Suppressor macrophage (primary cell): ENCODE data around the gene ZNG1A.
"Not testable (repeated sequence)": the region's sequence is repeated elsewhere in the genome, so short reads cannot be mapped to it uniquely, and the experiment has no call there.

Experiments
- DNase-seq, 4 experiments: peaks; one replicate each; pipeline ENCODE4 v3.0.0-alpha.2; 2020 to 2022

ZNG1A gene

DNA sequence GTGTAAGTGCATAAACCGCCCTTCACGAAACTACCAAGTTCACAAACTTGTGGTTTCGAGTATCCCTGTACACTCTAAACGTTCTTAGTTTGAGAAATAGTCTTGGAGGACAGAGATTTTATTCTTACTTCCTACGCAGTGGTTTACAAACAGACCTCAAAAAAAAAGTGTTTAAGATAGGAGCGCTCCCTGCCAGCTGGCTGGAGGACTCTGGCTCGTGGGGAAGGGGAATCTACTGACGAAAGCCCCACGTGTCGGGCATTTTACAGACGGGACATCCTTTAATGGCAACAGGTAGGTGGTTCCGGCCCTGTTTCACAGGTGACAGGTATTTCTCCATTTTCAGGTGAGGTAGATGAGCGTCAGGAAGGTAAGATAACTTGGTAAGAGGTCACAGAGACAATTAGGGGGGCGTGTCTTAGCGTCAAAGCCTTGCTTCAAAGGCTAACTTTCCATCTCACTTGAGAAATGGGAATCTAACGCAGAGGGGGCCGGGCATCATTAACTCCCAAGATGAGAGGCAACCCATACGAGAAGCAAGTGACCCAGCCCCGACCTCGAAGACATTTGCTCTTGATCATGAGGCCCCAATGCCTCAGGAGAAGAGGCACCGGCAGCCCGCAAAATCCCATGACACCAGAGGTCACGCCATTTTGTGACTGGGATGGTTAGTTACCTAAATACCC lies 573 bp downstream of the ZNG1A start:
- DNase-seq: peak in 1 of 4 experiments; percentile 6

DNA sequence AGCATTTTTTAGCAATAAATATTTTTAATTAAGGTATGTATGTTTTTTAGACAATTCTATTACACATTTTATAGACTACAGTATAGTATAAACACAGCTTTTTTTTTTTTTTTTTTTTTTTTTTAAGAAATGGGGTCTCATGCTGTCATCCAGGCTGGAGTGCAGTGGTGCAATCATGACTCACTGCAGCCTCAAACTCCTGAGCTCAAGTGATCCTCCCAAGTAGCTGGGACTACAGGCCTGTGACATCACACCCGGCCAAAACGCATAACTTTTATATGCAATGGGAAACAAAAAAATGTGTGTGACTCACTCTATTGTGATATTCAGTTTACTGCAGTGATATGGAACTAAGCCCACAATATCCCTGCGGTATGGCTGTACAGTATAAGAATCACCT lies 9.1 kb downstream of the ZNG1A start:
- DNase-seq: not testable (repeated sequence)

DNA sequence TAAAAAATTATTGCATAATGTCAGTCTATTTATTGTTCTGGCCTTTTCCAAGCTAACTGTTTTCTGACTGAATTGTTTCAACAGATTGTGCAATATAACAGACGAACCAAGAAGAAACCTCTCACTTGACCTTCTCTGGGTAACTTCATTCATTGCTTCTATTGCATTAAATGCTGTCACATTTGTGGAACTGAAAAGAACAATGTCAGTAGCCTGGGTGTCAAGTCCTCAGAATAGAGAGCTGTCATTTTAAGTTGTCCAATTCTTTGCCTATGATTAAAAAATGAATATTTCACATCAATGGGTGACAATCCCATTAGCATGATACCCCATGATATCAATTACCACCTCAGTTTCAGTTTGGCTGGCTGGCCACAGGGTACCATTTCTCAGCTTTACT lies 19.0 kb downstream of the ZNG1A start:
- peak; percentile 0 to 51 (median 26) for DNase-seq

DNA sequence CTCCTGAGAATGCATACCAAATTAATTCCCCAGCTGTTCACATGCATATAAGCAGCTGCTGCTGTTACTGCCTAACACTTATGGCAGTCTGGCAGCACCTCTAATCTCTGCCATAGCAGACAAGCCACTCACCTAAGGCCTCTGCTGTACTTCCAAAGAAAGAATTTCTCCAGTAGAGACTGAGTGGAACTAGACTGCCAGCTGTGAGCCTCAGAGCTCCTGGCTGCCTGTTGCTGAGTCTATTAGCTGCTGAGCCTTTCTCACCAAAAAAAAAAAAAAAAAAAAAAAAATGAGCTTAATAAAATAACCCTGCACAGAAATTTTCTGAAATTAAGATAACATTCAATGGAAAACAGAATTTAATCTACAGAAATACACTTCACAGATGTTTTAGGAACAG lies 27.7 kb downstream of the ZNG1A start:
- not testable (repeated sequence) for DNase-seq

DNA sequence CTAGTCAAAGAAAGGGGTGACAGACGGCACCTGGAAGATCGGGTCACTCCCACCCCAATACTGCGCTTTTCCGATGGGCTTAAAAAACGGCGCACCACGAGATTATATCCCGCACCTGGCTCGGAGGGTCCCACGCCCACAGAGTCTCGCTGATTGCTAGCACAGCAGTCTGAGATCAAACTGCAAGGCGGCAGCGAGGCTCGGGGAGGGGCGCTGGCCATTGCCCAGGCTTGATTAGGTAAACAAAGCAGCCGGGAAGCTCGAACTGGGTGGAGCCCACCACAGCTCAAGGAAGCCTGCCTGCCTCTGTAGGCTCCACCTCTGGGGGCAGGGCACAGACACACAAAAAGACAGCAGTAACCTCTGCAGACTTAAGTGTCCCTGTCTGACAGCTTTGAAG lies 39.0 kb downstream of the ZNG1A start:
- not testable (repeated sequence) for DNase-seq

DNA sequence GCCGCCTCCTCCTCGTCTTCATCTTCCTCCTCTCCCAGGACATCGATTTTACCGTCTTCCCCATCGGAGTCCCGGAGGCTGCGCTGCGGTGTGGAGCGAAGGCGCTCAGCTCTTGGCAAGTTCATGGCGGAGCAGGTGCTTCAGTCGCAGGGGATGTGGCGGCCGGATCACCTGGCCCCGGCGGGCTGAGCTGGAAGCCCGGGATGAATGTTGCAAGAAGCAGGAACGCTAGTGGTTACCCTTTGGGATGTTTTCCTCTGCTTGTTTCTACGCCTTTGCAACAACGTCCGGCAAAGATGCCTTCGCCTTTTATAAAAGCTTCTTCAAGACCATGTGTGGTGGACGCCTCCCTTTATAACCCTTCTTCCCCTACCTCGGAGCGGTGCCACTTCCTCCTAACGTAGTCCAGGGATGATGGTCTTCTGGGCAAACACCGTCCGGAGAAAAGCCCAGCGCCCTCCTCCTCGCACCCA lies 60.8 kb downstream of the ZNG1A start, which contains the start of gene FOXD4:
TSS of gene FOXD4 (minus strand) at position 423 of the 473 bp plus-strand sequence. CDS start at position 125, 298 bp downstream.
- DNase-seq: not testable (repeated sequence)

DNA sequence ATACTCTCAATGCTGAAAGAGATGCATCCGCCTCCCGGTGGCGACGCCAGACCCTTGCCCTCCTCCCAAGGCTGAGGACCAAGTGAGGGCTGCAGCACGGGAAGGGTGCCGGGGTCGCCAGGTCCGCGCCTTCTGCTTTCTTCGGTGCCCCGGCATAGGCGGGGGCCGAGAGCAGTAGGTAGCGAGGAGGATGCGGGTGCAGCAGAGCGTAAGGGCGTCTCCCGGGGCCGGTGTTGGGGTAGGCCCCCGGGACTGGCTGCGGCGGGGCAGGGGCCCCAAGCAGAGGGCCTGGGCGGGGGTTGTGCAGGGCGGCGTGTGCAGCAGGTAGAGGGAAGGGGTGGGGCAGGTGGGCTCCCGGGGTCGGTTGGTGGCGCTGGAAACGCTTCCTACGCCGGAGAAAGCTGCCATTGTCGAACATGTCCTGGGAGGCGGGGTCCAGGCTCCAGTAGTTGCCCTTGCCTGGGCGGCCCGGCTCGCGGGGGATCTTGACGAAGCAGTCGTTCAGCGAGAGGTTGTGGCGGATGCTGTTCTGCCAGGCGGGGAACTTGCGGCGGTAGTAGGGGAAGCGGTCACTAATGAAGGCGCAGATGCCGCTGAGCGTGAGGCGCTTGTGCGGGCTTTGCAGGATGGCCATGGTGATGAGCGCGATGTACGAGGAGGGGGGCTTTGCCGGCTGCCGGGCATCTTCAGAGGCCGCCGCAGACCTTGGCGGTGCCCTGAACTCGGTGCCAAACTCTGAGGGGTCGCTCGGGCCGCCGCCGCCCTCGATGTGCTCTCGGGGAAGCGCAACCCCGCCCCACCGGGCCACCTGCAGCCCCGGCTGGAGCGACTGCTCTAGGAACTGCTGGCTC lies 61.5 kb downstream of the ZNG1A start:
- peak in 2 of 4 experiments; percentile 16 to 21 for DNase-seq

DNA sequence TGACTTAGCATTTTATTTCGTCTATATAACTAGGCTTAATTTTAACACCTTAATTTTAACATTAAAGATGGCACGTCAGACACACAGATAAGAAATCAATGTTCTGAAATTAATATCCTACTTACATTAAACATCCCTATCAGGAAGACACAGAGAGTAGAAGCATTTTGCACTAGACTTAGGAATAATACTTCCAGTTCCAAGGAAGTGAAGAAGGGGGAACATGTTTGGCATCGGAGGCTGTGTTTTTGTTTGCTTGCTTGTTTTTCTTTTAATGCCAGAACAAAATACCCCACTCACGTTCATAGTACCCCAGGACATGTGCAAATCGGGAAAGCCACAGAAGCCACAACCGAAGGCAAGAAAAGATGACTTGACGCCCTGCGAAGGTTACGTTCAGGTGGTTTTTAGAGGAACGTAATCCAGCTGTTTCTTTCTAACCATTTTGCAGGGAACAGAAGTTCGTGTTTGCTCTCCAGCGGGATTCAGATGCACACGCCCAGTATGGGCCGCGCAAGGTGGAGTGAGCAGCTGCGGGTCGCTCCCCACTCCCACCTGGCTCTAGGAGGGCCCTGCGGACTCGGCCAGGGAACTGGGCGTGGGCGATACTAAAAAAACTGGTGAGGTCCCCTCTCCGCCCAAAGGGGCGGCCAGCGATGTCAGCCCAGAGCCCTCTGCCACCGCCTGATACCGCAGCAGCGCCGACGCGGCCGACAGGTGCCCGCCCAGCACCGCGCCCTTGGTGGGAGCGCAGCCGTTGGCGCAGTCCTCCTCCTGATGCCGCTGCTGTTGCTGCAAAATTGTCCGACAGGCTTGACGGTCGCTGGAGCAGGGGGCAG lies 62.4 kb downstream of the ZNG1A start:
- DNase-seq: not testable (repeated sequence)

DNA sequence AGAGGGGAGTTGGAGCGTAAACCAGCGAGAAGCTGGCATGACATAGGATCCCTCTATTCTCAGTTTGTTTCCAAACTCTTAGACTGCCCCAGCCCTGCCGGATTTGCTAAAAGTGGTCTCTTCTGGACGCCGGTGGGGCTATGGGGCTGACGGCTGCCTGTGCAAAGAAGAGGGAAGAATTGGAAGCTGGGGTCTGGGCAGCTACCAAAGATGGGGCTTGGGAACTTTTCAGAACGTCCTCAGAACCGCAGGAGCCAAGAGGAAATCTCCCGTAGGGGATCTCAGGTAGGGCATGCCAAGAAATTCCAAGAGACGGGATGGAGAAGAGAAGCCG lies 63.8 kb downstream of the ZNG1A start:
- DNase-seq: not testable (repeated sequence)

DNA sequence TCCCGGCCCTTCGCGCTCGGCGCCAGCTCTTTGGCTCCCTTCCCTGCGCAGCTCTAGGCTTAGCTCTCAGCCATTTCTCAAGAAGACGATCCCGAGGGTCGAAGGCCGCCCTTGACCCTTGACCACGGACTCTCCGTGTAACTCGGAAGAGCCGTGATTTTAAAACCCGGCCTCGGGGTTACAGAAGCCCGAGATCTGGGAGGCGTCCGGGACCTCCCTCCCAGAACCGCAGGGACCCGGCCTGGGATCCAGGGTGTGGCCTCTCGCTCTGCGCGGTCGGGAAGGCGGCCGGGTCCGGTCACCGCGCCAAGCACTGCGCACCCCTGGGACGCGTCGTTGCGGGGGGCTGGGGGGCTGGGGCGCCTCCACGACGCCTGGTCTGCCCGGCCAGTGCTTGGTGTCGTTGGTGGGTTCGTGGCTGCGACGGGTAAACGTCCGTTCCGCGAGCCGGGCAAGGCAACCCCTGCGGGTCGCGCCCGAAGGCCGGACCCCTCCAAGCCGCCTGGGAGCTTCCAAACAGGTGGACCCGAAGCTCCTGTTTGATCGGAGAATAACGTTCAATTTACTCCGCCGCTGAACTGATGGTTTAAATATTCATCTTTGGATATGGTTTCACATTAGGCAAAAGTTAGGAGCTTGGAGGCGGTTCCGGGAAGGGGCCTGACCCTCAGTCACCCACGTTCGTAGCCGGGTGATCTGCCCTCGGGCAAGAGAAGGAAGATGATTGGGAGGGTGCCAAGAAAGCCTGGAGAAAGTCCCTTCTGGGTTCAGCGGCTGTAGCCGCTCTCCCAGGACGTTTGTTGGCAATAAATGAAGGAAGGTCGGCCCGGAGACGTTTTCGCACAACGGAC lies 64.4 kb downstream of the ZNG1A start:
- DNase-seq: peak; percentile 44 to 72 (median 58)

DNA sequence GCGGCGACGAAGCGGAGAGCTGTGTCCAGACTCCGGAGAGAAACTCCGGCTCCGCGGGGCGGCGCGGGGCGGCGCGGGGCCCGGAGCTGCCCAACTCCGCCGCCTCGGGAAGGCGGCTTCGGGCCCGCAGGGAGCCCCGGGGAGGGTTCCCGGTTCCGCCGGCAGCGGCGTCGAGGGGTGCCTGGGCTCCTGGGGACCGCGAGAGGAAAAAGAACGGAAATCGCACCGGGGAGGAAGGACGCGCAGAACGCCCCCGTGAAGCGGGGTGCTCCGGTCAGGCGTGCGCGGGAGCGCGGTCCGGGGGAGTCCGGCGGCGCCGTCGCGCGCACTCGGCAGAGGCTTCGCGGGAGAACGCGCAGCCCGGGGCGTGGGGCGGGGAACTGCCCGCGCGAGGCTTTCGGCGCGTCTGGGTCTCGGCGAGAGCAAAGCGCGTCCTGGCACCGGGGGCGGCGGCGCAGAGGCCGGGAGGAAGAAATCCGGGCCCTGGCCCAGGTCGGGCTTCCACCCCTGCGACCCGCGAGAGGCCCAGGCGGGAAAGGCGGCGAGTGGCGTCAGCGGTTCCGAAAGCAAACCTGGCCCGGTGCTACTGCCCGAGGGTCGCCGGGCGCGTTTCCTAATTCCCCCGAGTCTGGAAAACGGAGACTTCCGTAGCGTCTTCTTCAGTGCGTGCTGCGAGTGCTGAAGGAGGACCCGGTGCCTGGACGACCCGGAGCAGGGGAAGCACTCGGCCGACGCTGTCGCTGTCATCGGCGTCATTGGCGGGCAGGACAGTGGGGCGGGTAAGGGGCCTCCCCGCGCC lies 65.2 kb downstream of the ZNG1A start:
- peak; percentile 51 to 75 (median 69) for DNase-seq

DNA sequence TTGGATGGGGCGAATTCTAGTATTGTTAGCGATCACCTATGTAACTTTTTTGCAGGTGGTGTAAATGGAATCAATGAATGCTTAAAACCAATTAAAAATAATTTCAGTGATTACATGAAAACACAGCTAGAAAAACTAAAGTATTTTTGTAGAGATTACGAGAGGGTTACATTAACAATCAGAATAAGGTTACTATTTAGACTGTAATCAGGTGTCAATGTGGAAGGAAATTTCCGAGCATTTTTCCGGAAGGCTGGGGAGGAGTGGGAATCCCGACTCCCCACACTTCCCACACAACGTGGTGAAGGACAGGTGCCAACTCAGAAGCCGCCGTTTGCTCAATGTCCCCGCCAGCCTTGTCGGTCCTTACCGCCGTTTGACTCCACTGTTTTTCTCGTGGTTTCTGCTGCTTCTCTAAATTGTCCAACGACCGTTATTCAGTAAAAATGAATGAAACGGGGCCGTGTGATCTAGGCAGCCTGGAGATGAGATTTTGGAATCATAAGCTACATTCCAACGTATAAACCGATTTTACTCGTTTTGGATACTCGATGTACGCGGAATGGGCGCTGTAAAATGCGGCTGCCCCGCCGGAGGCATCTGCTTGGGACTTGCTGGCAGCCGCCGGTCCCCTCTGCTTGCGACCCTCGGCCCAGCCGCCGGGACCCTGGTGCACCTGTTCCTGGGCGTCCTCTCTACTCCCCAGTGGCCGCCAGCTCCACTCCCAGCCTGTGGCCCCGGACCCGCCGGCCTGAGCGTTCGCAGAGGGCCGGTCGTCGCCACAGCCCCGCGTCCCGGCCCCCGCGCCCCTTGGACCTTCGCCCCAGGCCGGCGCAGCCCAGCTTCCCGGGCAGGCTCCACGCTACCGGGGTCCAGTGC lies 66.0 kb downstream of the ZNG1A start:
- DNase-seq: peak in 3 of 4 experiments; percentile 9 to 37 (median 33)

DNA sequence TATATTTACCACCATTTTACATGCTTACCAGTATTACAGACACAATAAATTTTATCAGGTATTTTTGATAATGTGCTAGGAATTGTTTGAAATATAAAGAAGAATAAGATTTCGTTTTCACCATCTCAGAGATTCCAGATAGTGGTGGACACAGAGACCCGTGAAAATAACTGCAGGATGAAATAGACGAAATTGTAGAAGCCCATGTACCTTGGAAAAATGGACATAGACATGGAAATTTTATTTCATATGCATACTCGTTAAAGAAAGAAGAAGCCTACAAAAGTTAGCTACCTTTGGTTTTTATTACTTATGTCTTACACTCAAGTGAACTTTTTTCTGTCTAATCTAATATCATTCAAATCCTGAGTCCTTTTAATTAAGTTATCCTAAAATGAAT lies 68.2 kb downstream of the ZNG1A start:
- DNase-seq: not testable (repeated sequence)

DNA sequence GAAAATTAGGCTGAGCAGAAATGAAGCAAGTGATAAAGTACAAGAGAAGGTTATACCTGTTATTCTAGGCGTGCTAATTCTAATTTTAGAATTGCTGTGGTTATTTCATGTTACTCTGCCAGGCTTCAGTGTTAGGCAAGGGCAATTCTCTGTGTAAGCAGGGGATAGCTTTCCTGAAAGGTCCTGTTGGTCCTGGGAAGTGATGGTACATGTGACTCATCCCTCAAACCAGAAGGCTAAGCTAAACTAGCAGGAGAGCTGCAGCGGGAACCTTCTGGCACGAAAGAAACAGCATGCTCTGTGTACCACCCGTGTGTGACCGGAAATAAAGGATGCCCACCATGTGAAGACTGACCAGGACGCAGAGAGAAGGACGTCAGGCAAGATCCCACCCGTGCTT lies 69.3 kb downstream of the ZNG1A start:
- DNase-seq: not testable (repeated sequence)

DNA sequence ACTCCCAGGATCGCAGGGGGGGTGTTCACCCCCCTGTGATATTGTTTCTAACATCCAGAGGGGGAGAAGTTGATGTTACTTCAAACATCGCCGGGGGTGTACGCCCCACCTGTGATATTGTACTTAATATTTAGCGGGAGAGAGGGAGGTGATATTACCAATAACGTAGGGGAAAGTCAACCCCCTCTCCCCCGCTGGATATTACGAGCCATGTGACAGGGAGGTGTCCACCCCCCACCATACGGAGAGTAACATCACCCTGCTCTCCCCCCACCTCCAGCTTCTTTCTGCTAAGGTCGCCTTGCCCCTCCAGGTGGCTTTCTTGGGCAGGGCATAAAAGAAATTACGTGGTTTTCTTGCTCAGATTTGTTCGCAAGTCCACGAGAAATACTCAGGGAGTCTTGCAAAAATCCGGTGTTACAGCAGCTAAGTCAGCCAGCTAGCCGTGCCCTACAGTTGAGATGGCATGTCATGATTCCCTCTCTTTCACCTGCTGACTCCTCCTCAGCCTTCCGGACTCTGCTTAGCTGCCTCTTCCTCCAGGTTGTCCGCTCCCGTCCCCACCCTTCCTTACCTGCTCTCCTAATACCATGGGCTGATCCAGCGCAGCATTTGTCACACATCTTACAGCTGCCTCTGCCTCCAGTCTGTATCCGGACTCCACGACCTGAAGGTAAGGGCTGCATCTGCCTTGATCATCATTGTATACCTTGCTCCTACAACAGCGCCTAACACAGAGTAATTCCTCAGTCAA lies 69.9 kb downstream of the ZNG1A start:
- not testable (repeated sequence) for DNase-seq

DNA sequence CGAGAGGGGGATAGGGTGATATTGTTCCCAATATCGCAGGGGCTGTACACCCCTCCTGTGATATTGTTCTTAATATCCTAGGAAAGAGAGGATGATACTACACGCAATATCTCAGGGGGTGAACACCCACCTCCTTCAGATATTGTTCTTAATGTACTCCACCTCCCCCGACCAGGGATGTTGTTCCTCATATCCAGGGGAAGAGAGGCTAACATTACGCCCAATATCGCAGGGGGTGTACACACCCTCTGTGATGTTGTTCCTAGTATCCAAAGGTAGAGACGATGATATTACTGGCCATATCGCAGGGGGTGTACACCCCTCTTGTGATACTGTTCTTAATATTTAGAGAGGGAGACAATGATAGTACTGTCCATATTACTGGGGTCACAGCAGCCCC lies 72.9 kb downstream of the ZNG1A start:
- DNase-seq: not testable (repeated sequence)

DNA sequence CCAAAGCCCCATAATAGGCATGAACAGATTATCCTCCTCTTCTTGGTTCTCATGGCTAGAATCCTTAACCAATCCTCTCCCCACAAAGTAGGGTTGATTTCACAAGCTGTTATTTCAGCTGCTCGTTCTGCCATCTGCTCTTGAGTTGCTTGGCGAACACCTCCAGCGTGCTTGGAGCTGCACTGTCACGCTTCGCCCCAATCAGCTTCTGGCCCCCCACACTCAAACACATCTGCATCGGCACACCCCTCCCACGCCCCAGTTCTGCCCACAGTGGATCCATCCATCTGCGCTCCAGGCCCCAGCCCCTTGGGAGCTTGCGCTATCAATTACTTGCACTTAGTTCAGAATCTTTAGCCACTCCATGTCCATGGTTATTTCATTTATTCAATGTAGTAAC lies 78.4 kb downstream of the ZNG1A start:
- DNase-seq: not testable (repeated sequence)

DNA sequence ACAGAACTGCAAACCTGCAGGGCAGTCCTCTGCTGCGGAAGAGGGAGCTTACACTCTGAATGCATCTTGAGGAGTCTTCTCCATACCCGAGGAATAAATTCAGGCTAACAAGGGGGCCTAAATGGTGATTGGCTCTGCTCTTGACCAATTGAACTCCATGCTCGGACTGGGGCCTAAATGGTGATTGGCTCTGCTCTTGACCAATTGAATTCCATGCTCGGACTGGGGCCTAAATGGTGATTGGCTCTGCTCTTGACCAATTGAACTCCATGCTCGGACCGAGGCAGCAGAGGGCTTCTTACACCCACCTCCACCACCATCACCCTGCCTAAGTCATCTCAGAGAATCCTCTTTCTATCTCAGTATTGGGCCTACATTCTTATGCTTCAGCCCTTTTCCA lies 79.0 kb downstream of the ZNG1A start:
- not testable (repeated sequence) for DNase-seq

DNA sequence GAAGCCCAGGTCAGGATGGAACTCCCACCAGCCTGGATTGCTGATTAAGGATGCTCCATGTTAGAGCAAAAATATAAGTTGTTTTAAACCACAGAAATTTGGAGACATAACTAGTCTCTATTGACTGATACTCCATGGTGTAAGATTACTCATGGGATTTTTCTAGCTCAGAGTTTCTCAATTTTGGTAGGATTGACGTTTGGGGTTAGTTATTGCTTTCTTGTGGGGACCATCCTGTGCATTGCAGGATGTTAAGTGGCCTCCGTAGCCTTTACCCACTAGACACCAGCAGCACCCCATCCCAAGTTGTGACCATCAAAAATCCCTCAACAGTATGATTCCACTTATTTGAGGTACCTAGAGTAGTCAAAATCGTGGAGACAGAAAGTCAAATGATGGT lies 80.1 kb downstream of the ZNG1A start:
- DNase-seq: not testable (repeated sequence)
